HEK293 (cell line): Measurements from ENCODE around the gene STARD13.

Experiments used
- CTCF ChIA-PET: fragments of 350-600 bp; formaldehyde crosslinking; extraction: SDS; loops from one replicate; lab custom pipeline; 2021; ENCODE audit warnings: antibody characterized with exemption; lab: Yijun Ruan, JAX
- POLR2A ChIA-PET: fragments of 300-600 bp; formaldehyde crosslinking; extraction: SDS; loops from one replicate; lab custom pipeline; 2020; ENCODE audit warnings: antibody characterized with exemption, inconsistent platforms; lab: Yijun Ruan, JAX
- H3K27ac ChIP-seq: fragments of 200-500 bp; sonication (Bioruptor generic); 2 replicates; pipeline ENCODE4 v1.5.1; 2014; ENCODE audit warnings: low read depth, low read length, control low read depth, inconsistent platforms; ENCODE audit errors: extremely low read depth
- H3K36me3 ChIP-seq, 2 experiments: fragments of 200-500 bp in 1 of 2; sonication (Bioruptor generic) in 1 of 2; 1 replicate in 1 of 2; 2 replicates in 1 of 2; pipeline ENCODE4 v1.5.1; 2014 to 2017; ENCODE audit warnings: inconsistent platforms in 2 of 2, low read length in 2 of 2; ENCODE audit not compliant: control insufficient read depth in 2 of 2, insufficient read depth in 1 of 2
- H3K4me1 ChIP-seq: fragments of 200-500 bp; sonication (Bioruptor generic); 2 replicates; pipeline ENCODE4 v1.5.1; 2014; ENCODE audit warnings: mild to moderate bottlenecking, low read length, inconsistent platforms; ENCODE audit not compliant: control insufficient read depth, insufficient read depth
- H3K4me3 ChIP-seq: 2 replicates; pipeline ENCODE4 v1.5.1; 2011; ENCODE audit warnings: low read depth, mild to moderate bottlenecking, control low read depth, low read length, moderate library complexity
- H3K9me3 ChIP-seq: fragments of 200-500 bp; sonication (Bioruptor generic); 2 replicates; pipeline ENCODE4 v1.5.1; 2014; ENCODE audit warnings: low read depth, low read length, inconsistent platforms; ENCODE audit not compliant: control insufficient read depth, insufficient read depth
- FEZF1 ChIP-seq: fragments of 450-650 bp; formaldehyde crosslinking; IDR thresholded peaks from 2 replicates; pipeline ENCODE4 v1.5.1; 2016; ENCODE audit warnings: missing biosample characterization, missing genetic modification characterization
- HOXD13 ChIP-seq: sonication (generic); formaldehyde crosslinking; IDR thresholded peaks from 2 replicates; pipeline ENCODE4 v1.8.0; 2022; ENCODE audit warnings: missing genetic modification reagents, borderline replicate concordance
- MEIS1 ChIP-seq: sonication (generic); formaldehyde crosslinking; IDR thresholded peaks from 2 replicates; pipeline ENCODE4 v1.8.1; 2022; ENCODE audit warnings: missing genetic modification reagents, mild to moderate bottlenecking, borderline replicate concordance
- MYNN ChIP-seq: fragments of 450-650 bp; formaldehyde crosslinking; IDR thresholded peaks from 2 replicates; pipeline ENCODE4 v1.5.1; 2016; ENCODE audit warnings: missing biosample characterization, missing genetic modification characterization, borderline replicate concordance
- RBAK ChIP-seq: fragments of 450-650 bp; formaldehyde crosslinking; IDR thresholded peaks from 2 replicates; pipeline ENCODE4 v1.5.1; 2016; ENCODE audit warnings: missing biosample characterization, missing genetic modification characterization
- SCRT2 ChIP-seq: fragments of 450-650 bp; formaldehyde crosslinking; IDR thresholded peaks from 2 replicates; pipeline ENCODE4 v1.5.1; 2016; ENCODE audit warnings: missing biosample characterization, missing genetic modification characterization
- SP7 ChIP-seq: fragments of 450-650 bp; formaldehyde crosslinking; IDR thresholded peaks from 2 replicates; pipeline ENCODE4 v1.5.1; 2016; ENCODE audit warnings: missing biosample characterization, missing genetic modification characterization
- ZBTB17 ChIP-seq: fragments of 450-650 bp; formaldehyde crosslinking; IDR thresholded peaks from 2 replicates; pipeline ENCODE4 v1.5.1; 2016; ENCODE audit warnings: missing biosample characterization, missing genetic modification characterization
- ZEB2 ChIP-seq: fragments of 450-650 bp; formaldehyde crosslinking; IDR thresholded peaks from 2 replicates; pipeline ENCODE4 v1.5.1; 2016; ENCODE audit warnings: missing biosample characterization, missing genetic modification characterization
- ZFHX2 ChIP-seq: fragments of 450-650 bp; formaldehyde crosslinking; conservative IDR thresholded peaks from 2 replicates; pipeline ENCODE4 v1.5.1; 2016; ENCODE audit warnings: missing biosample characterization, missing genetic modification characterization
- ZFP41 ChIP-seq: fragments of 450-650 bp; formaldehyde crosslinking; IDR thresholded peaks from 2 replicates; pipeline ENCODE4 v1.5.1; 2016; ENCODE audit warnings: missing biosample characterization, missing genetic modification characterization, borderline replicate concordance
- ZNF221 ChIP-seq: fragments of 450-650 bp; formaldehyde crosslinking; IDR thresholded peaks from 2 replicates; pipeline ENCODE4 v1.5.1; 2017; ENCODE audit warnings: missing biosample characterization, missing genetic modification characterization, borderline replicate concordance
- ZNF239 ChIP-seq: fragments of 450-650 bp; formaldehyde crosslinking; IDR thresholded peaks from 2 replicates; pipeline ENCODE4 v1.5.1; 2016; ENCODE audit warnings: missing biosample characterization, missing genetic modification characterization
- ZNF350 ChIP-seq: fragments of 450-650 bp; formaldehyde crosslinking; IDR thresholded peaks from 2 replicates; pipeline ENCODE4 v1.5.0; 2017; ENCODE audit warnings: missing biosample characterization, mild to moderate bottlenecking, missing genetic modification characterization
- ZNF514 ChIP-seq: fragments of 450-650 bp; formaldehyde crosslinking; IDR thresholded peaks from 2 replicates; pipeline ENCODE4 v1.5.1; 2016; ENCODE audit warnings: missing biosample characterization, missing genetic modification characterization
- ZNF530 ChIP-seq: fragments of 450-650 bp; formaldehyde crosslinking; IDR thresholded peaks from 2 replicates; pipeline ENCODE4 v1.5.1; 2016; ENCODE audit warnings: low read depth, missing biosample characterization, missing genetic modification characterization
- ZNF549 ChIP-seq: fragments of 450-650 bp; IDR thresholded peaks from 2 replicates; pipeline ENCODE4 v1.5.1; 2018; ENCODE audit warnings: missing biosample characterization, missing genetic modification characterization, mild to moderate bottlenecking, inconsistent platforms, moderate library complexity
- ZNF624 ChIP-seq: fragments of 450-650 bp; formaldehyde crosslinking; IDR thresholded peaks from 2 replicates; pipeline ENCODE4 v1.5.1; 2017; ENCODE audit warnings: missing biosample characterization, missing genetic modification characterization
- ZNF629 ChIP-seq: fragments of 450-650 bp; formaldehyde crosslinking; IDR thresholded peaks from 2 replicates; pipeline ENCODE4 v1.5.1; 2017; ENCODE audit warnings: missing biosample characterization, missing genetic modification characterization
- ZNF658 ChIP-seq: fragments of 450-650 bp; formaldehyde crosslinking; IDR thresholded peaks from 2 replicates; pipeline ENCODE4; 2016; ENCODE audit warnings: missing biosample characterization, missing genetic modification characterization
- ZNF707 ChIP-seq: fragments of 450-650 bp; formaldehyde crosslinking; IDR thresholded peaks from 2 replicates; pipeline ENCODE4 v1.5.1; 2016; ENCODE audit warnings: missing biosample characterization, missing genetic modification characterization
- ZNF792 ChIP-seq: fragments of 450-650 bp; formaldehyde crosslinking; IDR thresholded peaks from 2 replicates; pipeline ENCODE4 v1.5.1; 2016; ENCODE audit warnings: missing biosample characterization, missing genetic modification characterization
- ZSCAN30 ChIP-seq: fragments of 450-650 bp; IDR thresholded peaks from 2 replicates; pipeline ENCODE4 v1.5.1; 2018; ENCODE audit warnings: missing biosample characterization, mild to moderate bottlenecking, missing genetic modification characterization, moderate library complexity
- TF ChIP-seq, protein P1 (sequence below): fragments of 450-650 bp; formaldehyde crosslinking; IDR thresholded peaks from 2 replicates; pipeline ENCODE4 v1.5.1; 2016; ENCODE audit warnings: missing biosample characterization, missing genetic modification characterization
- TF ChIP-seq, protein P2 (sequence below): fragments of 450-650 bp; formaldehyde crosslinking; IDR thresholded peaks from 2 replicates; pipeline ENCODE4 v1.5.1; 2017; ENCODE audit warnings: missing biosample characterization, missing genetic modification characterization
- TF ChIP-seq, protein P3 (sequence below): fragments of 450-650 bp; formaldehyde crosslinking; IDR thresholded peaks from 2 replicates; pipeline ENCODE4 v1.5.1; 2016; ENCODE audit warnings: missing biosample characterization, missing genetic modification characterization
- TF ChIP-seq, protein P4 (sequence below): IDR thresholded peaks from 2 replicates; pipeline ENCODE4 v1.6.1; 2011; ENCODE audit warnings: mild to moderate bottlenecking, low read depth, low read length, borderline replicate concordance
- TF ChIP-seq, protein P5 (sequence below): fragments of 450-650 bp; formaldehyde crosslinking; IDR thresholded peaks from 2 replicates; pipeline ENCODE4 v1.5.1; 2016; ENCODE audit warnings: missing biosample characterization, missing genetic modification characterization, borderline replicate concordance
- TF ChIP-seq, protein P6 (sequence below): fragments of 450-650 bp; formaldehyde crosslinking; IDR thresholded peaks from 2 replicates; pipeline ENCODE4 v1.5.1; 2016; ENCODE audit warnings: missing biosample characterization, missing genetic modification characterization

The STARD13 gene

DNA sequence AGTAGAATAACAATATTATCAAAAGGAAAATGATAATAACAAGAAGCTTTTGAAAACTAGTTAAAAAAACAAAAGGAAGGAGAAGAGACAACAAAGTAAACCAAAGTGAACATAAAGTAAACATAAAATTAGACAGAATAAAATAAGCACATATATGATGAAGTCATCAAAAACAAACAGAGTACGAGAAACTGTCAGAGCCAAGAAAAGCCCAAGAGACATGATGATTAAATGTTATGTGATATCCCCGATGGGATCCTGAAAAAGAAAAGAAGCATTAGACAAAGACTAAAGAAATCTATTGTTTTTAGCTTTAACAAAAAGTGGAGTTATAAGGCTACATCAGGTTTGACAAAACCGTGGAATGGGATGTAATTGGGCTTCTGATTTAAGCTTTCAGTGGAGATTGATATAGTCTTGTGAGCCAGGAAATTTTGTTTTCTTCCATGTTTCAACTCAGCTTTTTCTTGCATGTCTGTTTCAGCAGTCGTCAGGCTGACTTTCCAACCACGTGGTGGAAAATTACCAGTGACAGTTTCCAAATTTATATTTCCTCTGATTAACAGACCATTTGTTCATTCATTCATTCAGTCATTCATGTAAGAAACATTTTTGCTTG lies 204.5 kb downstream of the STARD13 start (continued):
- TF ChIP-seq, protein P1, sequence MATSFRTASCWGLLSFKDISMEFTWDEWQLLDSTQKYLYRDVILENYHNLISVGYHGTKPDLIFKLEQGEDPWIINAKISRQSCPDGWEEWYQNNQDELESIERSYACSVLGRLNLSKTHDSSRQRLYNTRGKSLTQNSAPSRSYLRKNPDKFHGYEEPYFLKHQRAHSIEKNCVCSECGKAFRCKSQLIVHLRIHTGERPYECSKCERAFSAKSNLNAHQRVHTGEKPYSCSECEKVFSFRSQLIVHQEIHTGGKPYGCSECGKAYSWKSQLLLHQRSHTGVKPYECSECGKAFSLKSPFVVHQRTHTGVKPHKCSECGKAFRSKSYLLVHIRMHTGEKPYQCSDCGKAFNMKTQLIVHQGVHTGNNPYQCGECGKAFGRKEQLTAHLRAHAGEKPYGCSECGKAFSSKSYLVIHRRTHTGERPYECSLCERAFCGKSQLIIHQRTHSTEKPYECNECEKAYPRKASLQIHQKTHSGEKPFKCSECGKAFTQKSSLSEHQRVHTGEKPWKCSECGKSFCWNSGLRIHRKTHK, result no peak
- TF ChIP-seq ZNF239 (tag by site-specific recombination) (no peak), SCRT2 (tag by site-specific recombination) (no peak), ZFP41 (tag by site-specific recombination) (no peak), ZNF350 (tag by site-specific recombination) (no peak), ZNF530 (no peak), ZNF707 (tag by site-specific recombination) (no peak), ZSCAN30 (no peak), HOXD13 (CRISPR knock-in tag) (no peak), ZNF629 (0 out of 2 replicates have a peak, but pooled peaks have one; percentile 24), ZNF658 (tag by site-specific recombination) (no peak), SP7 (peak; percentile 65; the same call in 1 of the 2 replicates), ZNF624 (no peak), ZBTB17 (peak; percentile 30; the same call in 1 of the 2 replicates), ZNF221 (no peak), ZEB2 (peak; percentile 50; the same call in 1 of the 2 replicates), RBAK (tag by site-specific recombination) (no peak), ZFHX2 (no peak)
- TF ChIP-seq, protein P2, sequence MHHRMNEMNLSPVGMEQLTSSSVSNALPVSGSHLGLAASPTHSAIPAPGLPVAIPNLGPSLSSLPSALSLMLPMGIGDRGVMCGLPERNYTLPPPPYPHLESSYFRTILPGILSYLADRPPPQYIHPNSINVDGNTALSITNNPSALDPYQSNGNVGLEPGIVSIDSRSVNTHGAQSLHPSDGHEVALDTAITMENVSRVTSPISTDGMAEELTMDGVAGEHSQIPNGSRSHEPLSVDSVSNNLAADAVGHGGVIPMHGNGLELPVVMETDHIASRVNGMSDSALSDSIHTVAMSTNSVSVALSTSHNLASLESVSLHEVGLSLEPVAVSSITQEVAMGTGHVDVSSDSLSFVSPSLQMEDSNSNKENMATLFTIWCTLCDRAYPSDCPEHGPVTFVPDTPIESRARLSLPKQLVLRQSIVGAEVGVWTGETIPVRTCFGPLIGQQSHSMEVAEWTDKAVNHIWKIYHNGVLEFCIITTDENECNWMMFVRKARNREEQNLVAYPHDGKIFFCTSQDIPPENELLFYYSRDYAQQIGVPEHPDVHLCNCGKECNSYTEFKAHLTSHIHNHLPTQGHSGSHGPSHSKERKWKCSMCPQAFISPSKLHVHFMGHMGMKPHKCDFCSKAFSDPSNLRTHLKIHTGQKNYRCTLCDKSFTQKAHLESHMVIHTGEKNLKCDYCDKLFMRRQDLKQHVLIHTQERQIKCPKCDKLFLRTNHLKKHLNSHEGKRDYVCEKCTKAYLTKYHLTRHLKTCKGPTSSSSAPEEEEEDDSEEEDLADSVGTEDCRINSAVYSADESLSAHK (tag by site-specific recombination), result peak; percentile 91
- TF ChIP-seq, protein P3, sequence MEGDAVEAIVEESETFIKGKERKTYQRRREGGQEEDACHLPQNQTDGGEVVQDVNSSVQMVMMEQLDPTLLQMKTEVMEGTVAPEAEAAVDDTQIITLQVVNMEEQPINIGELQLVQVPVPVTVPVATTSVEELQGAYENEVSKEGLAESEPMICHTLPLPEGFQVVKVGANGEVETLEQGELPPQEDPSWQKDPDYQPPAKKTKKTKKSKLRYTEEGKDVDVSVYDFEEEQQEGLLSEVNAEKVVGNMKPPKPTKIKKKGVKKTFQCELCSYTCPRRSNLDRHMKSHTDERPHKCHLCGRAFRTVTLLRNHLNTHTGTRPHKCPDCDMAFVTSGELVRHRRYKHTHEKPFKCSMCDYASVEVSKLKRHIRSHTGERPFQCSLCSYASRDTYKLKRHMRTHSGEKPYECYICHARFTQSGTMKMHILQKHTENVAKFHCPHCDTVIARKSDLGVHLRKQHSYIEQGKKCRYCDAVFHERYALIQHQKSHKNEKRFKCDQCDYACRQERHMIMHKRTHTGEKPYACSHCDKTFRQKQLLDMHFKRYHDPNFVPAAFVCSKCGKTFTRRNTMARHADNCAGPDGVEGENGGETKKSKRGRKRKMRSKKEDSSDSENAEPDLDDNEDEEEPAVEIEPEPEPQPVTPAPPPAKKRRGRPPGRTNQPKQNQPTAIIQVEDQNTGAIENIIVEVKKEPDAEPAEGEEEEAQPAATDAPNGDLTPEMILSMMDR (tag by site-specific recombination), result no peak
- TF ChIP-seq, protein P4, sequence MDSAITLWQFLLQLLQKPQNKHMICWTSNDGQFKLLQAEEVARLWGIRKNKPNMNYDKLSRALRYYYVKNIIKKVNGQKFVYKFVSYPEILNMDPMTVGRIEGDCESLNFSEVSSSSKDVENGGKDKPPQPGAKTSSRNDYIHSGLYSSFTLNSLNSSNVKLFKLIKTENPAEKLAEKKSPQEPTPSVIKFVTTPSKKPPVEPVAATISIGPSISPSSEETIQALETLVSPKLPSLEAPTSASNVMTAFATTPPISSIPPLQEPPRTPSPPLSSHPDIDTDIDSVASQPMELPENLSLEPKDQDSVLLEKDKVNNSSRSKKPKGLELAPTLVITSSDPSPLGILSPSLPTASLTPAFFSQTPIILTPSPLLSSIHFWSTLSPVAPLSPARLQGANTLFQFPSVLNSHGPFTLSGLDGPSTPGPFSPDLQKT, result no peak

DNA sequence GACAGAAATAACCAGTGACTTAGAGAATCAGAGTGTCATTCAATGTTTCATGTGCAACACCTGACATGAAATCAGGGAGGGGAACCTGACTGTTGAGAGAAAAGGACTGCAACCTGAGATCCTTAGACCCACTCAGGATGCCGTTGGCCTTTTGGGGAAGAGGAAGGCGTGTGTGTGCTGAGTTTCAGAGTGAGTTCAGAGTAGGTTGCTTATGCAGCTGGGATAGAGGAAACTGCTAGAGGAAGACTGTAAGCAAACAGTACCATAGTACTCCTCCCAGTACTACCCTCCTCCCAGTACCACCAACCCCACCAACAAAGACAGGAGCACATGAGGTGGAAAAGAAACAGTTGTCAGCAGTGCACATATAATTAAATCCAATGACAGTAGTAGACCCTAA lies 205.6 kb downstream of the STARD13 start:
- TF ChIP-seq FEZF1 (tag by site-specific recombination), result no peak
- TF ChIP-seq MYNN (tag by site-specific recombination), result no peak
- TF ChIP-seq ZNF549 (tag by site-specific recombination), result no peak
- TF ChIP-seq, protein P5, sequence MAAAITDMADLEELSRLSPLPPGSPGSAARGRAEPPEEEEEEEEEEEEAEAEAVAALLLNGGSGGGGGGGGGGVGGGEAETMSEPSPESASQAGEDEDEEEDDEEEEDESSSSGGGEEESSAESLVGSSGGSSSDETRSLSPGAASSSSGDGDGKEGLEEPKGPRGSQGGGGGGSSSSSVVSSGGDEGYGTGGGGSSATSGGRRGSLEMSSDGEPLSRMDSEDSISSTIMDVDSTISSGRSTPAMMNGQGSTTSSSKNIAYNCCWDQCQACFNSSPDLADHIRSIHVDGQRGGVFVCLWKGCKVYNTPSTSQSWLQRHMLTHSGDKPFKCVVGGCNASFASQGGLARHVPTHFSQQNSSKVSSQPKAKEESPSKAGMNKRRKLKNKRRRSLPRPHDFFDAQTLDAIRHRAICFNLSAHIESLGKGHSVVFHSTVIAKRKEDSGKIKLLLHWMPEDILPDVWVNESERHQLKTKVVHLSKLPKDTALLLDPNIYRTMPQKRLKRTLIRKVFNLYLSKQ (tag by site-specific recombination), result no peak
- TF ChIP-seq MEIS1, result no peak
- TF ChIP-seq, protein P6, sequence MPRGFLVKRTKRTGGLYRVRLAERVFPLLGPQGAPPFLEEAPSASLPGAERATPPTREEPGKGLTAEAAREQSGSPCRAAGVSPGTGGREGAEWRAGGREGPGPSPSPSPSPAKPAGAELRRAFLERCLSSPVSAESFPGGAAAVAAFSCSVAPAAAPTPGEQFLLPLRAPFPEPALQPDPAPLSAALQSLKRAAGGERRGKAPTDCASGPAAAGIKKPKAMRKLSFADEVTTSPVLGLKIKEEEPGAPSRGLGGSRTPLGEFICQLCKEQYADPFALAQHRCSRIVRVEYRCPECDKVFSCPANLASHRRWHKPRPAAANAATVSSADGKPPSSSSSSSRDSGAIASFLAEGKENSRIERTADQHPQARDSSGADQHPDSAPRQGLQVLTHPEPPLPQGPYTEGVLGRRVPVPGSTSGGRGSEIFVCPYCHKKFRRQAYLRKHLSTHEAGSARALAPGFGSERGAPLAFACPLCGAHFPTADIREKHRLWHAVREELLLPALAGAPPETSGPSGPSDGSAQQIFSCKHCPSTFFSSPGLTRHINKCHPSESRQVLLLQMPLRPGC, result no peak
- no peak for TF ChIP-seq ZNF792 (tag by site-specific recombination)
- no peak for TF ChIP-seq ZNF514 (tag by site-specific recombination)
- TF ChIP-seq, all 188 proteins: peak for 0
- Histone ChIP-seq H3K9me3 (no peaks in the 10 kb centered on the region), H3K4me1 (peaks cover 5% of the 10 kb centered on the region), H3K4me3 (no peak overlapping the region), H3K27ac (no peak overlapping the region), H3K36me3 (no peaks in the 10 kb centered on the region)
- POLR2A ChIA-PET, result no interaction called here
- CTCF ChIA-PET, result no interaction called here
